Posterior cingulate gyrus (tissue), 11 donors: Measurements from ENCODE around the gene TRPC5OS.
A peak's percentile ranks its signal among the peaks of the same experiment; 100 is the strongest.

Source experiments
- DNase-seq, 10 donors: peaks; one replicate each; pipeline versions ENCODE4 v3.0.0 to v3.0.0-alpha.2; 2020 to 2021; ENCODE audit warnings: mixed read lengths in 3 of 10
- intact Hi-C: fragments of 100-400 bp; cut with DNase I; formaldehyde crosslinking; loops from one replicate; pipeline ENCODE4 v1.15.1; 2023

Gene TRPC5OS

GRCh38 chrX:111875881-111876280 is at the start of gene TRPC5OS:
Gene TRPC5OS, plus strand, starts transcription at chrX:111876181. Its CDS starts 25,669 bp downstream, at chrX:111901850.
- intact Hi-C loops, result no loop called here
- no peak for DNase-seq

DNA sequence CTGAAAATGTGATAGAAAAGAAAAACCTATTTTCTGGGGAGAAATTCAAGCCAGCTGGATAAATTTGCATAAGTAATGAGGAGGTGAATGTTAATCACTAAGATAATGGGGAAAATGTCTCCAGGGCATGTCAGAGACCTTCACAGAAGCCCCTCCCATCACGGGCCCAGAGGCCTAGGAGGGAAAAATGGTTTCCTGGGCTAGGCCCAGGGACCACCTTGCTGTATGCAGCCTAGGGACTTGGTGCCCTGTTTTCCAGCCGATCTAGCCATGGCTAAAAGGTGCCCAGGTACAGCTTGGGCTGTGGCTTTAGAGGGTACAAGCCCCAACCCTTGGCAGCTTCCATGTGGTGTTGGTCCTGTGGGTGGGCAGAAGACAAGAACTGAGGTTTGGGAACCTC is 46.6 kb upstream of the TRPC5OS start:
- intact Hi-C loops, result no loop called here
- DNase-seq, result no peak

DNA sequence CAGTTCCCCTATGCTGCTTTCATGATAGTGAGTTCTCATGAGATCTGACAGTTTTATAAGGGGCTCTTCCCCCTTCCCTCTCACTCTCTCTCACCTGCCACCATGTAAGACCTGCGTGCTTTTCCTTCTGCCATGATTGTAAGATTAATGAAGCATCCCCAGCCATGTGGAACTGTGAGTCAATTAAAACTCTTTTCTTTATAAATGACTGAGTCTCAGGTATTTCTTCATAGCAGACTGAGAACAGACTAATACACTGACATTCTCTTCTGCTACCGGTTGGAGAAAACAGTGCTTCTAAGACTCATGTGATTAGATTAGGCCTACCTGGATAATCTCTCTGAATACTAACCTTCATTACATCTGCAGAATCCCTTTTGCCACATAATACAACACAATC is 45.4 kb upstream of the TRPC5OS start:
- DNase-seq, result no peak
- intact Hi-C loops, result no loop called here

- DNase-seq, result no peak
- intact Hi-C loops, result no loop called here
Measured at GRCh38 chrX:111831343-111831742, 44.6 kb upstream of the TRPC5OS start.

DNA sequence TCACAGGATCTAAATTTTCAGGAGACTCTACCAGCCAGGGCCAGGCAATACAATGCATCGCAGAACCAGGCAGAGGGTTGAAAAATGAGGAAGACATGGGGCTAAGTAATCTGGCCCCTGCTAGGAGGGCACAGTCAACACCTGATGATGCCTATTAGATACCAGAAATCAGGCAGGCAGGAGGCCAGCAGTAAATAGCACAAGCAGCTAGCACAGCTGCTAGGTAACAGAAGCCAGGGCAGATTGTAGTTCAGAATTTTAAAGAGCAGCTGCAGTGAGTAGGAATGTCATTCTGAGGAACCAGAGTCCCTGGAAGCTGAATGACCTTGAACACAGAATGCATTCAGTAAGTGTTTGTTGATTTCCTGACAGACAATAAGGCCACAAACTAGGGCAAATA is 38.8 kb upstream of the TRPC5OS start:
- DNase-seq, result no peak
- intact Hi-C loops, result no loop called here

GRCh38 chrX:111847491-111848133 is 28.4 kb upstream of the TRPC5OS start:
- intact Hi-C loops, result no loop called here
- no peak for DNase-seq

DNA sequence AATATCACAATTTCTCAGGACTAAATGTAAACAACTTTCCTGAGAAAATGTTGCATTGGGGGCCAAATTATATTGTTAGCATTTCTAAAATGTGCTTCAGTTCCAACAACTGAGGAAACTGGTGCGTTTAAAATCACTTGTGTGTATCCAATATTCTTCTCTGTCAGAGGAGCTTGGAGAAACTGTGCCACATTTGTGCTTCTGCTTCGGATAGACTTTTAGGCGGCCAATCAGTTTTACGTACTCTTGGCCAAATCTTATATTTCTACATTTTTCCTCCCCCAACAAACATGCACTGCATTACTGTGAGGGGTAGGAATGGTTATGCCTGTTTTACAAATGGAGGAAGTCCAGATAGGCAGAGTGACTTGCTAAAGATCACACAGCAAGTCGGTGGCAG is 27.4 kb upstream of the TRPC5OS start:
- DNase-seq, result no peak
- intact Hi-C loops, result no loop called here

- intact Hi-C loops, result no loop called here
- no peak for DNase-seq
Measured at GRCh38 chrX:111850975-111851374, 25.0 kb upstream of the TRPC5OS start.

- DNase-seq, result no peak
- intact Hi-C loops, result no loop called here
Measured at GRCh38 chrX:111854556-111855490, 21.2 kb upstream of the TRPC5OS start.

- intact Hi-C loops, result no loop called here
- DNase-seq, result no peak
Measured at GRCh38 chrX:111857534-111858060, 18.4 kb upstream of the TRPC5OS start.

DNA sequence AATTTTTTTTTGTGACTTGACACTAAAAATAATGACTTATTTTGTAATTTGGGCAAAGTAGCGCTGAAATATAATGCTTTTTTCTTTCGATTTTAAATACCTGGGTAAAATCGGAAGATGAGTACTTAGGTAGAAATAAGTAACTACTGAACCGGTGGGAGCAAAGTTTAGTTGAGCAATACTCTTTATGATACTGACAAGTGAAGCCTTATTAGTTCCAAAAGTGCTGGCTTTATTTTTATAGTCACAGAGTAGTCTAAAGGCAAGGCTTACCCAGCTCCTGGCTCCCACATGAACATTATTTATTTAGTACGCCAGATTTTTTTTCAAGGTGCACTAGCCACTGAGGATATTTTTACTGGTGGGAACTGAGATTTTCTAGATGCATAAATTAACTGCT is 14.4 kb upstream of the TRPC5OS start:
- DNase-seq, result no peak
- intact Hi-C loops, result no loop called here

- intact Hi-C loops, result loop anchor here (5.0 kb wide), 1 partner anchor 775 kb away; no protein-coding TSS in a partner anchor
- no peak for DNase-seq
Measured at GRCh38 chrX:111867236-111867635, 8.7 kb upstream of the TRPC5OS start.

DNA sequence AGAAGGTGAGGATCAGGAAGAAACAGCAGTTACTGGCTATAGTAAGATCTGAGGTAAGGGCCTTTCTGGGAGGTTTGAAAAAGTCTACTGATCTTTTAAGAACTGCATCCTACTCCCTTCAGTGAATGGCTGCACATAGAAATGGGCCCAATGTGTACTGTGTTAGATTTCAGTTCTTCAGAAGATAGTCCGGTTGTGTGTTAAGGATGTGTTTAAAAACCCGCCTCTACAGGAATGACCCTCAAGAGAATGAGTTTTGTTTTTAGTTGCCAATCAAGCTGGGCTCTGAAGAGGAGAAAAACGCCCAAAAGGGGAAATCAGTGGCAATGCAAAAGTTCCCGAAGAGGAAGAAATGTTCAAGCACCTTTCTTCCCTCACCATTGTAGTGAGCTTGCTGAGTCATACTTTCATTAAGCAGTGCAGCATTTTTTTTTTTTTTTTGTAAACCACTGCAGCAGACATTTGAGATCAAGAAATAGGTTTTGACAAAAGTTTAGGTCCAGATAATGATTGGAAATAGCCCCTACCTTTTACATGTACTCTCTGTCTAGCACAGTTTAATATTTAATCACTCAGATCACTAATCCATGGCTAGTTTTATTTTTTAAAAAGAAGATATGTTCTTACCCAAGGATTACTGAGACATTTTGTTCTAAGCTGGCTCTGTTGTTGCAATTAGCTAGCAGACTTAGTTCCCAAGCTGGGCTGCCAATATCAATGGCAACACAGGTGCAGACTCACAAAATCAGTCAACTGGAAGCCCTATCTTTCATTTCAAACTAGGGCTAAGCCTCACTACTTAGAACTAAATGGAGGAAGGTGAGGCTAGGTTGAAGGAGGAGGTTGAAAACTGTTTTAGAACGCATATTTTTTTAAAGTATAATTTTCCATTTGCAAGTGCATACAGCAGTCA is 7.0 kb upstream of the TRPC5OS start:
- intact Hi-C loops, result loop anchor here (5.0 kb wide), 1 partner anchor 773 kb away; no protein-coding TSS in a partner anchor

GRCh38 chrX:111869639-111870034 is 6.3 kb upstream of the TRPC5OS start:
- DNase-seq, result peak in 3 of 10 donors; percentile 1 to 9 (median 8)
- intact Hi-C loops, result loop anchor here (5.0 kb wide), 1 partner anchor 773 kb away; no protein-coding TSS in a partner anchor

More for the DNA sequence above, 7.0 kb upstream of the TRPC5OS start:
- no peak for DNase-seq

DNA sequence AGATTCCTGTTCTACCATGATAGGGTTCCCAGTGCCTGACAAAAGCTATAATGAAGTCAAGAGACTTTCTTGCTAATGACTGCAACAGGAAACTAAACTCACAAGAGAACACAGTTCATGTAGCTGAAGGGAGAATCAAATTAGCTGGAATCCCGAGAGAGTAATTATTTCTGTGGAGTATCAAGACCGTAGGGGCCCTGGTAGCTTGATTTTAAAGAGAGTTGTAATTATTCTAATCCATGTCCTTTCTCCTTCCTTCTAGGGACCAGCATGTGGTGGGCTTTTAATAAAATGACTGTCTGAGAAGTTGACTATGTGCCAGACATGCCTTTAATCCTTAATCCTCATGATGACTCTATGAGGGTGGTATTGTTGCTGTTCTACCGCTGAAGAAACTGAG is 1.7 kb upstream of the TRPC5OS start:
- intact Hi-C loops, result no loop called here
- no peak for DNase-seq

GRCh38 chrX:111876646-111877045 is 665 bp downstream of the TRPC5OS start:
- no peak for DNase-seq
- intact Hi-C loops, result no loop called here

DNA sequence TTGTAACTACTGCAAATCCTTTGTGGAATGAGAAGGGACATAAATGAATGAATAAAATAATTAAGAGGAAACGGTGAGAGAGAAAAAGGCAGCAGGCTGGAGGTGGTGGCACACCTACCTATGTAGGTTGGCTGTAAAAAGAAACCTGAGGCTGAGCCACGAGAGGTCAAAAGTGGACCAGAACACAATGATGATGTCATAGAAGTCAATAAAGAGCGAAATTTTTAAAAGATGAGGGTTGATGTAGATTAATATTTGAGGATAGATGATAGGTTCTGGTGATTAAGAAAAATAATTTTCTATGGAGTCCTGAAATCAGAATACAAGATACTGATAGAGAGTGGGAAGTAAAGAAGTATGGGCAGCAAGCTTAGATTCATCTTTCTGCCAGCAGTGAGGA is 1.7 kb downstream of the TRPC5OS start:
- DNase-seq, result no peak
- intact Hi-C loops, result no loop called here

- DNase-seq, result no peak
- intact Hi-C loops, result no loop called here
Measured at GRCh38 chrX:111880735-111881134, 4.8 kb downstream of the TRPC5OS start.

GRCh38 chrX:111881715-111882114 is 5.7 kb downstream of the TRPC5OS start:
- DNase-seq, result no peak
- intact Hi-C loops, result no loop called here

GRCh38 chrX:111886678-111887077 is 10.7 kb downstream of the TRPC5OS start:
- intact Hi-C loops, result no loop called here
- DNase-seq, result peak in 4 of 10 donors; percentile 2 to 38 (median 6)
